Measurements from ENCODE around the gene TMEM121. TPM values are rescaled to one million over a fixed set of nuclear protein-coding genes. Genes with fewer than 3 reads are reported as not detected.
A peak's percentile ranks its signal among the peaks of the same experiment; 100 is the strongest.

Gene TMEM121
- total RNA-seq, 5 donors from 2014 or later (not counting 1 experiment from before 2014, with no cell fraction given), result 1.8 to 6.7 (median 4.0) TPM

GRCh38 chr14:105493921-105494605 lies 32.3 kb upstream of the TMEM121 start:
- Mint-ChIP-seq H3K4me3 (no peak overlapping the region), H3K27ac (no peak overlapping the region), H3K36me3 (peaks cover 5% of the 10 kb centered on the region), H3K4me1 (peaks cover 13 to 14% (median 14%) of the 10 kb centered on the region in 3 donors), H3K27me3 (no peaks in the 10 kb centered on the region), H3K9me3 (no peaks in the 10 kb centered on the region)
- Histone ChIP-seq H3K36me3 (ENCODE audit: control insufficient read depth in 2 of 2, extremely low read depth in 1 of 2, insufficient read depth in 1 of 2, low read length in 1 of 2) (peaks cover 0 to 3% of the 10 kb centered on the region in 2 donors), H3K4me1 (ENCODE audit: control insufficient read depth in 1 of 2, extremely low read depth in 1 of 2, insufficient read depth in 2 of 2, low read length in 2 of 2) (peaks cover 0 to 25% of the 10 kb centered on the region in 2 experiments), H3K4me3 (ENCODE audit: control insufficient read depth in 1 of 2, extremely low read depth in 1 of 2, low read length in 1 of 2) (no peak overlapping the region), H3K27ac (ENCODE audit: low read length) (no peak overlapping the region), H3K9me3 (no peaks in the 10 kb centered on the region), H3K27me3 (replicated peaks in 1 of 2; ENCODE audit: control insufficient read depth in 2 of 2, extremely low read depth in 1 of 2, insufficient read depth in 2 of 2, low read length in 1 of 2) (no peaks in the 10 kb centered on the region)
- DNase-seq (peak in 1 of 35 experiments; percentile 1), ATAC-seq (replicated peaks in 1 of 4) (no peak)
- POLR2A ChIA-PET, result no interaction called here
- 98% methylated on average over 9 of the region's 16 CpGs for WGBS (ENCODE audit: insufficient coverage)
- CTCF ChIA-PET, result no interaction called here

GRCh38 chr14:105494606-105494929 lies 31.8 kb upstream of the TMEM121 start:
- H3K4me1 Mint-ChIP-seq, result peaks cover 8 to 9% (median 9%) of the 10 kb centered on the region in 3 donors
- Histone ChIP-seq H3K9me3 (no peaks in the 10 kb centered on the region), H3K36me3 (ENCODE audit: control insufficient read depth in 2 of 2, extremely low read depth in 1 of 2, insufficient read depth in 1 of 2, low read length in 1 of 2) (peaks cover 0 to 3% of the 10 kb centered on the region in 2 donors), H3K4me1 (ENCODE audit: control insufficient read depth in 1 of 2, extremely low read depth in 1 of 2, insufficient read depth in 2 of 2, low read length in 2 of 2) (peaks cover 0 to 20% of the 10 kb centered on the region in 2 experiments), H3K4me3 (ENCODE audit: control insufficient read depth in 1 of 2, extremely low read depth in 1 of 2, low read length in 1 of 2) (no peak overlapping the region), H3K27me3 (replicated peaks in 1 of 2; ENCODE audit: control insufficient read depth in 2 of 2, extremely low read depth in 1 of 2, insufficient read depth in 2 of 2, low read length in 1 of 2) (no peaks in the 10 kb centered on the region), H3K27ac (ENCODE audit: low read length) (no peak overlapping the region)
- no peak for ATAC-seq (replicated peaks in 1 of 4)
- no peak overlapping the region for H3K4me3 Mint-ChIP-seq
- ChIA-PET POLR2A (no interaction called here), CTCF (no interaction called here)
- no peaks in the 10 kb centered on the region for H3K9me3 Mint-ChIP-seq
- H3K27ac Mint-ChIP-seq, result no peak overlapping the region
- 100% methylated on average over 2 of the region's 6 CpGs for WGBS (ENCODE audit: insufficient coverage)
- H3K36me3 Mint-ChIP-seq, result peaks cover 1% of the 10 kb centered on the region
- no peak for DNase-seq
- no peaks in the 10 kb centered on the region for H3K27me3 Mint-ChIP-seq

- Mint-ChIP-seq H3K27ac (no peak overlapping the region), H3K27me3 (no peaks in the 10 kb centered on the region), H3K36me3 (no peaks in the 10 kb centered on the region), H3K9me3 (no peaks in the 10 kb centered on the region), H3K4me1 (peaks cover 6 to 8% (median 6%) of the 10 kb centered on the region in 3 donors), H3K4me3 (no peak overlapping the region)
- 97% methylated on average over 17 of the region's 18 CpGs for WGBS (ENCODE audit: insufficient coverage)
- Histone ChIP-seq H3K36me3 (ENCODE audit: control insufficient read depth in 2 of 2, extremely low read depth in 1 of 2, insufficient read depth in 1 of 2, low read length in 1 of 2) (peaks cover 0 to 3% of the 10 kb centered on the region in 2 donors), H3K27me3 (replicated peaks in 1 of 2; ENCODE audit: control insufficient read depth in 2 of 2, extremely low read depth in 1 of 2, insufficient read depth in 2 of 2, low read length in 1 of 2) (no peaks in the 10 kb centered on the region), H3K27ac (ENCODE audit: low read length) (no peak overlapping the region), H3K9me3 (no peaks in the 10 kb centered on the region), H3K4me1 (ENCODE audit: control insufficient read depth in 1 of 2, extremely low read depth in 1 of 2, insufficient read depth in 2 of 2, low read length in 2 of 2) (peaks cover 0 to 14% of the 10 kb centered on the region in 2 experiments), H3K4me3 (ENCODE audit: control insufficient read depth in 1 of 2, extremely low read depth in 1 of 2, low read length in 1 of 2) (no peak overlapping the region)
- ChIA-PET CTCF (no interaction called here), POLR2A (no interaction called here)
- DNase-seq (peak in 1 of 35 experiments; percentile 1), ATAC-seq (replicated peaks in 1 of 4) (no peak)
These were observed 31.0 kb upstream of the TMEM121 start for GRCh38 chr14:105495101-105495989.

- no peaks in the 10 kb centered on the region for H3K9me3 ChIP-seq
- H3K36me3 Mint-ChIP-seq, result no peaks in the 10 kb centered on the region
- DNase-seq (no peak), ATAC-seq (replicated peaks in 1 of 4) (no peak)
- H3K36me3 ChIP-seq (ENCODE audit: control insufficient read depth in 2 of 2, extremely low read depth in 1 of 2, insufficient read depth in 1 of 2, low read length in 1 of 2), result peaks cover 0 to 3% of the 10 kb centered on the region in 2 donors
- WGBS (ENCODE audit: insufficient coverage), result 86% methylated on average over 9 of the region's 18 CpGs
- H3K27ac Mint-ChIP-seq, result no peak overlapping the region
- CTCF ChIA-PET, result no interaction called here
- H3K4me3 Mint-ChIP-seq, result no peak overlapping the region
- H3K27me3 ChIP-seq (replicated peaks in 1 of 2; ENCODE audit: control insufficient read depth in 2 of 2, extremely low read depth in 1 of 2, insufficient read depth in 2 of 2, low read length in 1 of 2), result no peaks in the 10 kb centered on the region
- peaks cover 5 to 6% (median 6%) of the 10 kb centered on the region in 3 donors for H3K4me1 Mint-ChIP-seq
- H3K27ac ChIP-seq (ENCODE audit: low read length), result no peak overlapping the region
- no peak overlapping the region for H3K4me3 ChIP-seq (ENCODE audit: control insufficient read depth in 1 of 2, extremely low read depth in 1 of 2, low read length in 1 of 2)
- POLR2A ChIA-PET, result no interaction called here
- peaks cover 0 to 14% of the 10 kb centered on the region in 2 experiments for H3K4me1 ChIP-seq (ENCODE audit: control insufficient read depth in 1 of 2, extremely low read depth in 1 of 2, insufficient read depth in 2 of 2, low read length in 2 of 2)
- no peaks in the 10 kb centered on the region for H3K9me3 Mint-ChIP-seq
- H3K27me3 Mint-ChIP-seq, result no peaks in the 10 kb centered on the region
These were observed 30.2 kb upstream of the TMEM121 start for GRCh38 chr14:105495990-105496830.

- peaks cover 0 to 8% of the 10 kb centered on the region in 2 experiments for H3K4me1 ChIP-seq (ENCODE audit: control insufficient read depth in 1 of 2, extremely low read depth in 1 of 2, insufficient read depth in 2 of 2, low read length in 2 of 2)
- no peak overlapping the region for H3K4me3 Mint-ChIP-seq
- ATAC-seq (replicated peaks in 1 of 4), result no peak
- ChIA-PET POLR2A (no interaction called here), CTCF (no interaction called here)
- H3K4me1 Mint-ChIP-seq, result peaks cover 1 to 2% (median 1%) of the 10 kb centered on the region in 3 donors
- no peaks in the 10 kb centered on the region for H3K9me3 ChIP-seq
- H3K27me3 Mint-ChIP-seq, result no peaks in the 10 kb centered on the region
- no peak for DNase-seq
- no peak overlapping the region for H3K27ac Mint-ChIP-seq
- no peak overlapping the region for H3K27ac ChIP-seq (ENCODE audit: low read length)
- WGBS (ENCODE audit: insufficient coverage), result 98% methylated on average over 22 of the region's 32 CpGs
- peaks cover 0 to 3% of the 10 kb centered on the region in 2 donors for H3K36me3 ChIP-seq (ENCODE audit: control insufficient read depth in 2 of 2, extremely low read depth in 1 of 2, insufficient read depth in 1 of 2, low read length in 1 of 2)
- H3K36me3 Mint-ChIP-seq, result no peaks in the 10 kb centered on the region
- no peaks in the 10 kb centered on the region for H3K9me3 Mint-ChIP-seq
- H3K27me3 ChIP-seq (replicated peaks in 1 of 2; ENCODE audit: control insufficient read depth in 2 of 2, extremely low read depth in 1 of 2, insufficient read depth in 2 of 2, low read length in 1 of 2), result no peaks in the 10 kb centered on the region
- H3K4me3 ChIP-seq (ENCODE audit: control insufficient read depth in 1 of 2, extremely low read depth in 1 of 2, low read length in 1 of 2), result no peak overlapping the region
These were observed 29.4 kb upstream of the TMEM121 start for GRCh38 chr14:105496831-105497591.

Measured in T-cell (primary cell).